ENCODE results near the gene ACO2.
"Not testable (repeated sequence)": the region's sequence is repeated elsewhere in the genome, so short reads cannot be mapped to it uniquely, and the experiment has no call there.

ACO2 gene

DNA sequence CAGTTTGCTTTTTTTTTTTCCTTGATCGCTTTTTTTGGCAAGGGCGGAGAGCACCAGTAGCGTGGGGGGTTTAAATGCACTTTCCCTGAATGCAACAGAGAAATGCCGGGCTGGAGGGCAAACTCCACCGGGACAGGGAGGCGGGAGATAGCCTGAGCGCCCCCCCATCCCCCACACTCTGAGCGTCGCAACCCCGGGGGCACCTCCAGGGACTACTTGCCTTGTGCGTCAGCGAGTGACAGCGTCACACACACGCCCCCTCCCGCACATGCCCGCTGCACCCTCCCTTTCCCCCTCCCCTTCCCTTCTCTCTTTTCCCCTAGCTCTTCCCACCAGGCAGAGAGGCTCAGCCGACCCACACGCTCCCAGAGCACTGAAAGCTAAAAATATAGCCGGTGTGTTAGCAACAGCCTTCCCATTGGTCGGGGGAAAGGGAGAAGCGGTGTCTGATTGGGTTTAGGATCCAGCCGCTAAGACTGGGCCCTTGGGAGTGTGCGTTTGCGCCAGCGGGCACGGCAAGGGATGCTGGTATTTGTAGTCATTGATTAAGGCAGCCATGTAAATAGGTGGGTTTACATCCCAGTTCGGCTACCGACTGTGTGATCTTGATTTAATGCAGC is 20.6 kb upstream of the ACO2 start:
- DNase-seq (ENCODE audit: low read depth in 2 of 2), result peak; percentile 84 to 85

DNA sequence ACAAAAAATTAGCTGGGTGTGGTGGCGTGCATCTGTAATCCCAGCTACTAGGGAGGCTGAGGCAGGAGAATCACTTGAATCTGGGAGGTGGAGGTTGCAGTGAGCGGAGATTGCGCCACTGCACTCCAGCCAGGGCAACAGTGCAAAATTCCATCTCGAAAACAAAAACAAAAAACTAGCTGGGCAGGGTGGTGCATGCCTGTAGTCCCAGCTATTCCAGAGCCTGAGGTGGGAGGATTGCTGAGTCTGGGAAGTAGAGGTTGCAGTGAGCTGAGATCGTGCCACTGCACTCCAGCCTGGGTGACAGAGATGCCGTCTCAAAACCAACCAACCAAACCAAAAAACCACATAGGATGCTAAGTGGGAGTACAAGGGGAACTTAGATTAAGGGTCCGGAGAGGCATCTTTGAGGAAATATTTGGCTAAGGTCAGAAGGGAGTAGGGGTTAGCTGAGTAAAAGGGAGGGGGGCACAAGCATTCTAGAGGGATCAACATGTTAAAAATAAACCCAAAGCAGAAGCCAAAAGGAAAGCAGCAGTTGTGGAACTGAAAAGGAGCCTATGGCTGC is 10.7 kb upstream of the ACO2 start:
- DNase-seq (ENCODE audit: low read depth in 2 of 2), result no peak

DNA sequence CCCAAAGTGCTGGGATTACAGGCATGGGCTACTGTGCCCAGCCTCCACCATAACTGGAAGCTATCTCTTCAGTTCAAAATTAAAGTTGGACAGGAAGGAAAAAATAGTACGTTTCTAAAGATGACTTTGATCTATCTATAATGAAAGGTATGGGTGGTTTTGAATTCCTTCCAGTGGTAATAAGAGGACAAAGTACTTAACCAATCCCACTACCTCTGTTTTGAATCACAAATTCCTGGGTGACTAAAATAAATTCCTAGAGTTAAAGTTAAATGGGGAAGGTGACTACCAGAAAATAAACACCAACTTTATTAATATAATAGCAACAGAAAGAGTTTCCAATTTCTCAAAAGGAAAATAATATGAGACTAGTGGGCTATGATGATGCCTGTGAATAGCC is 9.5 kb upstream of the ACO2 start:
- no peak for DNase-seq (ENCODE audit: low read depth in 2 of 2)

DNA sequence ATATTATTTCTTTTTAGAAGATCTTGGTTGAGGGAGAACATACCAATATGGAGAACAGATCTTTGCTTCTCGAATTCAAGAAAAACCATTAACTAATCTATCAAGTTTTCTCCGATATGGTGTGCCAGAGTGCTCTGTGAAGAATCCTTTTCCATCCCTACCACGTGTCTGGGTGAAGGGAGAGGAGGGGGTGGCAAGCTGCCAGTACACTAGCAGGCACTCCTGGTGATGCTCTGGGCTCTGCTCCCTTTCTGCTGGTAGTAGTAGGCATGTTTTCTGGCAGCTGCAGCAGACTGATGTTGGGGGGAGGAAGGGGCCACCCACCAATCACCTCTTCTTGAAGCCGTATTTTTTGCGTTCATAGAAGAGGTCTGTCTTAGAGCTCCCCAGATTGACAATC is 8.8 kb upstream of the ACO2 start:
- DNase-seq (ENCODE audit: low read depth in 2 of 2), result not testable (repeated sequence)

DNA sequence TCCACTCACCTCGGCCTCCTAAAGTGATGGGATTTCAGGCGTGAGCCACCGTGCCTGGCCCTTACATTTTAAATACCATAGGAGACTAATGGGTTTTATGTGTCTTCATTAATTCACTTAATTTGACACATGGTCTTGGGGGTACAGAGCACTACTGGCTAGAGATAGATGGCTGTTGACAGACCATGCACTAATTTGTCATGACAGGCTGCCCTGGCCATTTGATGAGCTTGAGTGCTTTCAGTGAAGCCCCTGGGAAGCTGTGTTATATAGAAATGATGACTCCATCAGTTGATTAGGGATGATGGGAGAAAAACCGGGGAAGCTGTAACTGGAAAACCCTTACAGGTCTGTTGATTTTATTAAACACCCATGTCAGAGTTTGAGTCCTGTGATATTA is 7.0 kb upstream of the ACO2 start:
- no peak for DNase-seq (ENCODE audit: low read depth in 2 of 2)

DNA sequence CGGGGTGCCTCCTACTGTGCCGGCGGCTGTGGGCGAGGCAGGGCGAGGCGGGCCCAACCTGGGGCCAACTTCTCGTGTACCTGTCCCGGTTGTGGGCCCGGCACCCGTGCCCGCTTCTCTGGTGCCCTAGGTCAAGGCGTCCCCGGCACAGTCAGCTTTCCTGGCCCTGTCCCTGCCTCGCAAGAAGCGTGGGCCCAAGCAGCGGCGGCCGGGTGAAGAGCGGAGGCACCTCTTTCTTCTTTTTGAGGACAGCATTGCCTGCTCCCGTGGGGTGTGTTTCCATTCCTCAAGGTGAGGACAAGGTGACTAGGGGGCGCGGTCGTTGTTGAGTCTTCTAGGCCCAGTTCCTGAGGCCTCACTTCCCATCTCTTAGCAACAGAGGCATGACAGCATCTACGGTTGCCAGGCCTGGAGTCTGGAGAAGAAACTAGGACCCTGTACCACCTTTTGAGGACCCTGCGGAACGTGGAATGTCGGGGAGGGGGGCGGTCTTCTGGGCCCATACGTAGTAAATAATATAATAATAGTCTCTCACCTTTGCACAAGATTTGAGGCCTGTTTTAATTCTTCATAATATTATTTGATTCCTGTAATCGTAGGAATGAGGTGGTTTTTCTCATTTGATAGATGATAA is 418 bp downstream of the ACO2 start:
- DNase-seq (ENCODE audit: low read depth in 2 of 2), result peak in 1 of 2 experiments; percentile 28

DNA sequence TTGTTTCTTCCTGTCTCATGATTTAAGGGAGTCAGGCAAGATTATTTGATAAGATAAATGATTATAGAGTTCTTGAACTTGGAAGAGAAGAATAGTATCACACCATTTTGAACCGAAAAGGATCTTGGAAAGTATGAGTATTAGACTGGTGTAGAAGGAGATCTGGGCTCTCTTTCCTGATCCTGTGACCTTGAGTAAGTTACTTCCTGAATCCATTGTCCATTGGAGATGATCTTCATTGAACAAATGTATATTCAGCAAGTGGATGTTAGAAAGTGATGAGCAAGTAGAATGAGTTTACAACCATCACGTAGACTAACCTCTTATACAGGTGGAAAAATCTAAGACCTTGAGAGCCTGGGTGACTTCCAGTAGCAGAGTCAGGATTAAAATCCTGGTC is 2.0 kb downstream of the ACO2 start:
- no peak for DNase-seq (ENCODE audit: low read depth in 2 of 2)

DNA sequence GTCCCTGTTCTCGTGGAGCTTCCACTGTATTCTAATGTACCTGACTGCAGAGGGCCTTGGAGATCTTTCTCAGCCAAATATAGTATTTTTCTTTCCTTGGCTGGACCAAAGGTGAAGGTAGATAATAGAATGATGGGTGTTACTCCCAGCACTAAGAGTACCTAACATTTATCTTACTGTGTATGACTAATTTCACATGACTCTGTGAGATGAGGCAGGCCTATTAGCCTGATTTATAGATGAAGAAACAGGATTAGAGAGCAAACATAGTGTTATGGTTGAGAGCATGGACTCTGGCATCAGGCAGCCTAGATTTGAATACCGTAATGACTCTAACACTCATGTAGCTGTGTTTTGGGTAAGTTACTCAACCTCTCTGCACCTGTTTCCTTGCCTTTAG is 2.7 kb downstream of the ACO2 start:
- no peak for DNase-seq (ENCODE audit: low read depth in 2 of 2)

DNA sequence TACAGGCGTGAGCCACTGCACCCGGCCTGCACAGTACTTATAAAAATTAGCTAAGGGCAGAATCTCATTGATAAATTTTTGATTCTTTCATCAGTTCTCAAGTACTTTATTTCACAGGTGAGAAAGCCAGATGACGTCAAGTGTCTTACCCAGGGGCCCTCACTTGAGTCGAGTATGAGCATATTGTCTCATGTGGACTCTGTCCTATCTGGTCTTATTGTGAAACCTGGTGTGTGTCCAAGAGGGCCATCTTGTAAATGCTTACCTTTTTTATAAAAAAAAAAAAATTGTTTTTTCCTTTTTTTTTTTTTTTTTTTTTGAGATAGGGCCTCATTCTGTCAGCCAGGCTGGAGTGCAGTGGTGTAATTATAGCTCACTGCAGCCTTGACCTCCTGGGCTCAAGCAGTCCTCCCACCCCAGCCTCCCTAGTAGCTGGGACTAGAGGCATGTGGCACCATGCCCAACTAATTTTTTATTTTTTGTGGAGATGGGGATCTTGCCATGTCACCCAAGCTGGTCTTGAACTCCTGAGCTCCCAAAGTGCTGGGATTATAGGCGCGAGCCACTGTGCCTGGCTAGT is 6.0 kb downstream of the ACO2 start:
- DNase-seq (ENCODE audit: low read depth in 2 of 2), result no peak

DNA sequence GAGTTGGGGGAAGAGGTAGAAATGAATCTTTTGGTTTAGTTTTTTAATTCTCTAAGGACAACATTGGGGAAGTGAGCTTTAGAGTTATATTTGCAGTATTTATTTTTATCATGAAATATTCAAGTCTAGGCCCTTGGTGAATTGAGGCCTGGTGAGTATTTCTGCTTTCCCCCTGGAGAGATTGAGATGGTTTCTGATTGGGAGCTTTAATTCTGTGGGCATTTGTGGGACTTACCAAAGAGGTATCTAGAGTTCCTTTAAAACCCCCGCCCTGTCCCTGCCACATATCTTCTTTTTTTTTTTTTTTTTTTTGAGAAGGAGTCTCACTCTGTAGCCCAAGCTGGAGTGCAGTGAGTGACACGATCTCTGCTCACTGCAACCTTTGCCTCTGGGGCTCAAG is 9.6 kb downstream of the ACO2 start:
- DNase-seq (ENCODE audit: low read depth in 2 of 2), result no peak

DNA sequence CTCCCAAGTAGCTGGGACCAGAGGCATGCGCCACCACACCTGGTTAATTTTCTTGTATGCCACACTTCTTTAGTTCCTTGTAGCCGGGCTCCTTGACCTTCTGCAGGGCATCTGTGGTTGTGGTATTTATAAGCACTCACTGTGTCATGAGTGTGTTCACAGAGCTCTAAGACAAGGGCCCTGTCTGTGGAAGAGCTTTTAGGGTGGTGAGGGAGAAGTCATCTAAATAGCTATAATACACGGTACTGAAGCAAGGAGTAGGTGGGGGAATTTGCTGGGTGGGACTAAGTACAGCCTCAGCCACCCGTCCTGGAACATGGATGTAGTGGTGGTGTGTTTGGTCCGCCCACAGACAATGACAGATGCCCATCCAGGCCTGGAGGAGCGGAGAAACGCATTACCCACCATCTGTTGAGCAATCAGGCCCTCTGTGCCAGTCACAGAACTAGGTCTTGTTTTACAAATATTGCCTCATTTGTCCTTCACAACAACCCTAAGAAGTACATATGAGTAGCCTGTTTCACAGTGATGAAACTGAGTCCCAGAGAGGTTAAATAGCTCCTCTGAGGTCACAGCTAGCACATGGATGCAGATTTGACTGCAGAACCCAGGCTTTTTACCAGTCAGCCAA is 10.1 kb downstream of the ACO2 start:
- DNase-seq (ENCODE audit: low read depth in 2 of 2), result no peak

DNA sequence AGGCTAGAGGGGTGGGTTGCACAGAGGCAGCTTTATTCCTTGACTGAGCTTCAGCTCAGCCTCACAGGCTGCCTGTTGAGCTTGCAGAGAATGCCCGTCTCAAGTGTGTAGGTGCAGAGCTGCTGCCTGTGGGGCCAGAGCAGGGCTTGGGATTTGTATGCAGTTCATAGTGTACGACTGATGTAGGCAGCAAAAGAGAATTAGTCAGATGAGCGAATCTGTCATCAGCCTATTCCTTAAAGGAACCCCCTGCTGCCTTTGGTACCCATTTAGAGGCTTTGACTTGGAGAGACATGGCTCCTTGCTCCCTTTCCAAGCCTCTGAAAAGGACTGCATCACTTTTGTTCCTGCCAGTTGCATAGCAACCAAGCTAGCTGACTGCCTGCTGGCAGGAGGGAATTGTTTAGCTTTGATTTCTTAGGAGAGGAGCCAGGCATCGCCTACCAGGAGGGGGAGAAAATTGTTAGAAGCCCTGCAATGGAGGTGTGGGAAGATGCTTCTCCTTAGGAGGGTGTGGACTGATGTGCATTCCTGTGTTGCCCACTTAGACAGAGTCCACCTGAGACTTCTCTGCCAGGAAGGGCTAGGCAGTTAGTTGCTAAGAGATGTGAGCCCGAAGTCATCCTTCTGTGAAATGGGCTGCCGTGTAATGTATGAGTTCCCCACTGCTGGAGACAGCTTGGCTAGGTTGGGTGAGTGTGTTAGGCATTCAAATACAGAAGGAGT is 10.9 kb downstream of the ACO2 start:
- no peak for DNase-seq (ENCODE audit: low read depth in 2 of 2)

DNA sequence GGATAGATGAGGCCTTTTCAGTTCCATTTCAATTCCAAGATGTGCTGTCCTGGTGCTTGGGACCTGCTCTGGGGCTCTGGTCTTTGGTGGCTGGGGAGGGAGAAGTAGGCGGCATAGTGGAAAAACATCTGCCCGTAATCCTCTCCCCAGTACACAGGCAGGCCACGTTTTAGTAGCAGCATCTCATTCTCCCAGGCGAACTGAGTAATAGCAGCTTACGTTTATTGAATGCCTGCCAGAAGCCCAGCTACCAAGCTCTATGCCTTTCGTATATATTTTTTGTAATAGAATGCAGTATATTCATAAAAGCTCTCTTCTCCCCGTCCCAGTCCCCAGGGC is 11.4 kb downstream of the ACO2 start:
- no peak for DNase-seq (ENCODE audit: low read depth in 2 of 2)

DNA sequence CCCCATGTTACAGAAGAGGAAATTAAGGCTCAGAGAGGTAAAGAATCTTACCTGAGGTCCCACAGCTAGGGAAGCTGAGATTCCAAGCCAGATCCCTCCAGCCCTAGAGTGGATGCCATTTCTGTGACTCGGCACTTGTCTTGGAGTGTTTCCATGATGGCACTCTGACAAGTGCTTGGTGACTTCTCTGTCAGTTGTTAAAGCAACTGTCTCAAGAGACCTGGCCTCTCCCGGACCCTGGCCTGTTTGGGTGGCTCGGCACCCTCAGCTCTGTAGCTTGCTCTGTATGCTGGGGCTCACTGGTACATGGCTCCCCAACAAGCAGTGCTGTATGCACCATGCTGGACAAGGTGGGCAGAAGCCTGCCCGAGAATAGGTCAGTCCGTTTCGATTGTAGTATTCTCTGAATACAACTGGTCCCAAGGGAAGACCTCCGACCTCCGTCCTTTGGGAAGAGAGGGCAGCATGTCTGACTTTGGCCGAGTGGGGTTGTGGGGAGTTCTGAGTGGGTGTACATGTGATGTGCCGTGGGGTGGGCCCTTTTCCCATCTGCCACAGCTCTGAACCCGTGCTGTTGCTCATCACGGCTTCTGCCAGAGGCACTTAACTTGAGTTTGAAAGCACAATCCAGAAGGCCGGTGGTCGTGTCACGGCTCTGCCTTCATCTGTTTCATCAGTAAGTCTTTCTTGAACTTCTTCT is 12.4 kb downstream of the ACO2 start:
- no peak for DNase-seq (ENCODE audit: low read depth in 2 of 2)

DNA sequence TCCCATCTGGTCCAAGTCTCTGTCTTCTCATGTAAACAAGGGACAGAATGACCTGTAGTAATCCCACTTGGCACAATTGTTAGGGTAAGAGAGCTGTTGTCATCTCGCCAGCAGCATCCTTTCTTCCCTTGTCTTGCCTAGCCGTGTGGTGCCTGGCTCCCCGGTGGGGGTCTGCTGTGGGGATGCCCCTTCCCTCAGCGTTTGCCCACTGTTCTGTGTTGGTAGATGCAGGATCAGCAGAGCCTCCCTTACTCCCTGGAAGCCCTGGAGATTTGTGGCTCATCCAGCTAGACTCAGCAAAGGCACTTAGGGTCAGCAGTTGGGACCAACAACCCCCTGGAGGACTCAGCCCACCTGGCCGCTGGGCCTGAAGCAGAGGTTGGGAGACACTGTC is 13.0 kb downstream of the ACO2 start:
- no peak for DNase-seq (ENCODE audit: low read depth in 2 of 2)

DNA sequence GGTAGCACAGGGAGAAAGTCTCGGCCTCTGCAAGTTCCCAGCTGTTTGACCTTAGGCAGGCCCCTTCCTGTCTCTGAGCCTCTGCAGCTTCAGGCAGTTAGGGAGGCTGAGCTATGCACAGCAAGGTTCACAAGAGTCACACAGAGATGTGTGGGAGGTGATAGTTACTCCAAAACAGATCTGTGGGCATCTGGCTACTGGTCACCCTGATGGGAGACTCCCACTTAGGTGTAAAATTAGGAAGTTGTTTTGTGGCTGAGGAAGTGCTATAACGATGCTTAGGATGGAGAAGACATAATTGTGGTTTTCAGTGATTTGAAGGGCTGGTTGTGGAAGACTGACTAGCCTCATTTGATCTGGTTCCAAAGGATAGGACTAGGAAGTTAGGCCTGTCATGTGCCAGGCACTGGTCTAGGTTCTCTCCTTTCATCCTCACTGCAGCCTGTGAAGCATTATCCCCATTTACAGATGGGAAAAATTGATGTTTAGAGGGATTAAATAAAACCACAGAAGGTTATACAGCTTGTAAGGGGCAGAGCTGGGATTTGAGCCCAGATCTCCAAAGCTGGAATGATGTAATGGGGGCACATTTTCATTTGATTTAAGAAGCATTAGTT is 13.5 kb downstream of the ACO2 start:
- DNase-seq (ENCODE audit: low read depth in 2 of 2), result no peak

DNA sequence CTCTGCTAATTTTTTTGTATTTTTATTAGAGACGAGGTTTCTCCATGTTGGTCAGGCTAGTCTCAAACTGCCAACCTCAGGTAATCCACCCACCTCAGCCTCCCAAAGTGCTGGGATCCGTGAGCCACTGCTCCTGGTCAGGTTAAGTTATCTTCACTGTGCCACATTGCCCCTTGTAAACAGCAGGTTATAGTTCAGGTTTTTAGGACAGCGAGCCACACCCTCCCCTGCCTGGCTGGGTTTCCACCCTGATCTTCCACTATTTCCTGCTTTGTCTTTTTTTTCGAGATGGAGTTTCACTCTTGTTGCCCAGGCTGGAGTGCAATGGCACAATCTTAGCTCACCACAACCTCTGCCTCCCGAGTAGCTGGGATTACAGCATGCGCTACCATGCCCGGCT is 16.1 kb downstream of the ACO2 start:
- DNase-seq (ENCODE audit: low read depth in 2 of 2), result no peak

DNA sequence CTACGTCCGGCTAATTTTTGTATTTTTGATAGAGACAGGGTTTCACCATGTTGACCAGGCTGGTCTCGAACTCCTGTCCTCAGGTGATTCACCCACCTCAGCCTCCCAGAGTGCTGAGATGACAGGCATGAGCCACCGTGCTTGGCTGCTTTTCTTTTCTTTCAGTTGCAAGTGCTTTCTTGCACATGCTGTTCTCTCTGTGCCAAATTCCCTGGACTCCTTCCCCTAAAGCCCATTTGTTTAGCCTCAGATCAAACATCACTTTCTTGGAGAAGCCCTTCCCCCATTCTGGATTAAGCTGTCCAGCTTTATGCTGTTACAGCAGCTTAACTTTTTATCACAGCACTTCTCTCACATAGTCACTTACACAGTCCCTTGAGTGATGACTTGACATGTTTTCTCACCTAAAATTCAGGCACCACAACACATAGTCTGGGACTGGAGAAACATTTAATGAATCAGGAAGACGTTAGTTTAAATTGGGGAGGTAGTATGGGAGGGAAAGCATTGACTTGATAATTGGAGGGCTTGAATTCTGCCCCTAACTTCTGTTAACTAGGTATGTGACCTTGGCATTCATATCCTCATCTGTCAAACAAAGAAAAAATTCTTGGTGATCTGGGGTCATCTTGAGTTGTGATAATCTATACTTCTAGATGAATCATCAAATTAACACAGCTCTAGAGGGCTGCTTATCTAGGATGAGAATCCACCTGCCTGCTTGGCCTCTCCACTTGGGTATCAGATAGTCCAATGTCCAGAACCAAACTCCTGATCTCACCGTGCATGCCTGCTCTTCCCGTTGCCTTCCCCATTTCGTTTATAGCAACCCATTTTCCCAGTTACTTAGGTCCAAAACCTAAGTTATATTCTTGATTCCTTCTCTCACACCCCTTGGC is 18.4 kb downstream of the ACO2 start:
- DNase-seq (ENCODE audit: low read depth in 2 of 2), result no peak

DNA sequence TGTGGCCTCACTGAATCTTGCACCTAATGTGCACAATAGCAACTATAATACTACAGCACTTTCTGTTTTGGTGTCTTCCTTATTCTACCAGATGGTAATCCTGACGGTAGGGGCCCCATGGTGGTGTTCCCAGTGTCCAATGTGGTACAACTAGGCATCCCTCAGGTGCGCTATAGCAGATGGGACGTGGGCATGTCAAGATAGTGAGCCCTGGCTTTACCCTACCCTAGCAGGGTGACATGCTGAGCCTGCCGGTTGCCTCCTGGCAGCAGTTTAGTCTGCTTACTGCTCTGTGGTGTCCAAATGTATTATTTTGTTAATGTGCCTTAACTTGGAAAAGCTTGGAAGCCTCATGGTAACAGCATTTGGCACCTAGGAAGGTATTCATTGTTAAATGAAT is 19.2 kb downstream of the ACO2 start:
- DNase-seq (ENCODE audit: low read depth in 2 of 2), result no peak
